Uterus (tissue), 2 donors: ENCODE measurements around the gene DCP1B.

Experiments used
- CTCF ChIP-seq, 4 experiments: fragments of 200-600 bp in 2 of 4; fragments of 450-650 bp in 2 of 4; sonication (generic) in 2 of 4; IDR thresholded peaks; one replicate each; pipeline ENCODE4 v1.5.1; 2016 to 2019; ENCODE audit warnings: antibody characterized with exemption in 4 of 4, mild to moderate bottlenecking in 2 of 4, moderate library complexity in 1 of 4
- POLR2A ChIP-seq, 2 donors: fragments of 450-650 bp; IDR thresholded peaks; one replicate each; pipeline ENCODE4 v1.6.1; 2016; ENCODE audit warnings: antibody characterized with exemption in 2 of 2, mild to moderate bottlenecking in 1 of 2, moderate library complexity in 1 of 2

- TF ChIP-seq CTCF (IDR thresholded peaks at IDR 0.05) = no peak
- no peak for TF ChIP-seq POLR2A (IDR thresholded peaks at IDR 0.05)
These were observed 82.1 kb downstream of the DCP1B start for GRCh38 chr12:1922075-1922709.
